SK-N-SH (cell line): Measurements from ENCODE around the gene ZNF593OS. TPM values are rescaled to one million over a fixed set of nuclear protein-coding genes. Genes with fewer than 3 reads are reported as not detected.

ENCODE experiments used
- CTCF ChIA-PET: fragments of 300-600, 350-600 bp; formaldehyde crosslinking; extraction: SDS; loops from one replicate; lab custom pipeline; 2021; lab: Yijun Ruan, JAX
- POLR2A ChIA-PET: fragments of 350-600 bp; sonication (Branson Sonifier 250); formaldehyde crosslinking; extraction: SDS; loops from one replicate; lab custom pipeline; 2020; ENCODE audit warnings: antibody characterized with exemption, inconsistent platforms; lab: Yijun Ruan, JAX
- DNase-seq: peaks from one replicate; pipeline ENCODE4 v3.0.0; 2012
- H2AFZ ChIP-seq: fragments of 200-600 bp; sonication (generic); 2 replicates; pipeline ENCODE4 v1.8.1; 2016; ENCODE audit warnings: antibody characterized with exemption, mild to moderate bottlenecking, low read depth
- H3F3A ChIP-seq: fragments of 200-600 bp; sonication (generic); replicated peaks from 2 replicates; pipeline ENCODE3; 2016; ENCODE audit warnings: antibody characterized with exemption, mild to moderate bottlenecking; ENCODE audit not compliant: insufficient read depth
- H3K27ac ChIP-seq, 2 experiments: fragments of 200-500 bp in 1 of 2; fragments of 200-600 bp in 1 of 2; sonication (Bioruptor generic) in 1 of 2; sonication (generic), shearing (Covaris generic) in 1 of 2; 2 replicates each; pipeline versions ENCODE4 v1.5.1 to v1.6.1; 2014 to 2016; ENCODE audit warnings: low read depth in 2 of 2, inconsistent platforms in 1 of 2, low read length in 1 of 2, mild to moderate bottlenecking in 1 of 2, mixed read lengths in 1 of 2
- H3K27me3 ChIP-seq: fragments of 200-600 bp; sonication (generic), shearing (Covaris generic); 2 replicates; pipeline ENCODE4 v1.6.1; 2016; ENCODE audit warnings: mixed run types; ENCODE audit not compliant: insufficient read depth
- H3K36me3 ChIP-seq, 2 experiments: fragments of 200-500 bp in 1 of 2; fragments of 200-600 bp in 1 of 2; sonication (Bioruptor generic) in 1 of 2; sonication (generic) in 1 of 2; replicated peaks in 1 of 2; 2 replicates each; pipeline versions ENCODE3 to v1.5.1; 2014 to 2016; ENCODE audit warnings: low read length in 1 of 2, mild to moderate bottlenecking in 1 of 2; ENCODE audit not compliant: insufficient read depth in 2 of 2, control insufficient read depth in 1 of 2
- H3K4me1 ChIP-seq, 2 experiments: fragments of 200-500 bp in 1 of 2; fragments of 200-600 bp in 1 of 2; sonication (Bioruptor generic) in 1 of 2; sonication (generic), shearing (Covaris generic) in 1 of 2; 2 replicates each; pipeline versions ENCODE4 v1.5.1 to v1.6.1; 2014 to 2016; ENCODE audit warnings: low read depth in 1 of 2, low read length in 1 of 2, mixed run types in 1 of 2; ENCODE audit not compliant: insufficient read depth in 2 of 2, control insufficient read depth in 1 of 2
- H3K4me2 ChIP-seq: fragments of 200-600 bp; sonication (generic), shearing (Covaris generic); 2 replicates; pipeline ENCODE4 v1.6.1; 2017; ENCODE audit warnings: mixed run types
- H3K4me3 ChIP-seq, 2 experiments: fragments of 200-500 bp in 1 of 2; fragments of 200-600 bp in 1 of 2; sonication (Bioruptor generic) in 1 of 2; sonication (generic), shearing (Covaris generic) in 1 of 2; 2 replicates each; pipeline versions ENCODE4 v1.5.1 to v1.8.1; 2014 to 2016; ENCODE audit warnings: low read depth in 2 of 2, inconsistent platforms in 1 of 2, low read length in 1 of 2, mild to moderate bottlenecking in 1 of 2, mixed read lengths in 1 of 2, moderate library complexity in 1 of 2
- H3K79me2 ChIP-seq: fragments of 200-600 bp; sonication (generic); 2 replicates; pipeline ENCODE4 v1.8.1; 2017; ENCODE audit warnings: mild to moderate bottlenecking; ENCODE audit not compliant: insufficient read depth
- H3K9ac ChIP-seq: fragments of 200-600 bp; sonication (generic); 2 replicates; pipeline ENCODE4 v1.6.1; 2017; ENCODE audit warnings: mixed run types
- H3K9me2 ChIP-seq: fragments of 200-600 bp; sonication (generic); 2 replicates; pipeline ENCODE4 v1.6.1; 2017; ENCODE audit warnings: mixed run types
- H3K9me3 ChIP-seq: fragments of 200-600 bp; sonication (generic); 2 replicates; pipeline ENCODE4 v1.6.1; 2017; ENCODE audit warnings: mixed run types, mild to moderate bottlenecking, moderate library complexity
- H4K20me1 ChIP-seq: fragments of 200-600 bp; sonication (generic); 2 replicates; pipeline ENCODE4 v1.6.1; 2017; ENCODE audit warnings: mild to moderate bottlenecking, mixed run types; ENCODE audit not compliant: insufficient read depth
- CHD2 ChIP-seq: fragments of 150-350 bp; IDR thresholded peaks from 2 replicates; pipeline ENCODE4 v1.6.1; 2018; ENCODE audit warnings: low read length; ENCODE audit not compliant: partially characterized antibody
- ELF1 ChIP-seq: IDR thresholded peaks from 2 replicates; pipeline ENCODE4 v1.4.0; 2012
- EP300 ChIP-seq, 2 experiments: IDR thresholded peaks; 2 replicates each; pipeline versions ENCODE4 v1.4.0 to v1.6.1; 2012; ENCODE audit warnings: borderline replicate concordance in 1 of 2, low read depth in 1 of 2, low read length in 1 of 2
- FOXJ3 ChIP-seq: sonication (generic); formaldehyde crosslinking; IDR thresholded peaks from 2 replicates; pipeline ENCODE4 v1.5.1; 2020; ENCODE audit warnings: mild to moderate bottlenecking, missing genetic modification reagents
- FOXM1 ChIP-seq: IDR thresholded peaks from 2 replicates; pipeline ENCODE4 v1.4.0; 2012; ENCODE audit warnings: low read depth, mild to moderate bottlenecking
- GABPA ChIP-seq: IDR thresholded peaks from 2 replicates; pipeline ENCODE4 v1.4.0; 2012; ENCODE audit warnings: low read depth, mild to moderate bottlenecking
- GATA2 ChIP-seq: sonication (generic); formaldehyde crosslinking; IDR thresholded peaks from 2 replicates; pipeline ENCODE4 v1.5.0; 2020; ENCODE audit warnings: mild to moderate bottlenecking, missing genetic modification reagents
- MXI1 ChIP-seq: IDR thresholded peaks from 2 replicates; pipeline ENCODE4 v1.6.1; 2012; ENCODE audit warnings: mild to moderate bottlenecking, low read depth, low read length, improper control_type of control experiment
- NFIC ChIP-seq: IDR thresholded peaks from 2 replicates; pipeline ENCODE4 v1.4.0; 2012; ENCODE audit warnings: borderline replicate concordance
- NRF1 ChIP-seq: IDR thresholded peaks from 2 replicates; pipeline ENCODE4 v1.6.1; 2012; ENCODE audit warnings: low read depth, mild to moderate bottlenecking, low read length
- PBX3 ChIP-seq: IDR thresholded peaks from 2 replicates; pipeline ENCODE4; 2012
- POLR2AphosphoS5 ChIP-seq: IDR thresholded peaks from 2 replicates; pipeline ENCODE4 v1.6.1; 2012; ENCODE audit warnings: low read depth, low read length
- RAD21 ChIP-seq: IDR thresholded peaks from 2 replicates; pipeline ENCODE4 v1.6.1; 2012; ENCODE audit warnings: mild to moderate bottlenecking, low read length
- RCOR1 ChIP-seq: fragments of 150-350 bp; IDR thresholded peaks from 2 replicates; pipeline ENCODE4 v1.6.1; 2017; ENCODE audit warnings: antibody characterized with exemption, low read length
- RFX5 ChIP-seq: IDR thresholded peaks from 2 replicates; pipeline ENCODE4 v1.6.1; 2012; ENCODE audit warnings: mild to moderate bottlenecking, improper control_type of control experiment, low read length
- SMC3 ChIP-seq: IDR thresholded peaks from 2 replicates; pipeline ENCODE4 v1.6.1; 2012; ENCODE audit warnings: low read depth, low read length, improper control_type of control experiment
- TAF1 ChIP-seq: IDR thresholded peaks from 2 replicates; pipeline ENCODE4 v1.6.1; 2012; ENCODE audit warnings: low read depth, mild to moderate bottlenecking, low read length, moderate library complexity, borderline replicate concordance
- TCF12 ChIP-seq: IDR thresholded peaks from 2 replicates; pipeline ENCODE4 v1.4.0; 2012
- TEAD4 ChIP-seq: IDR thresholded peaks from 2 replicates; pipeline ENCODE4 v1.4.0; 2012; ENCODE audit warnings: mild to moderate bottlenecking, borderline replicate concordance; ENCODE audit not compliant: insufficient read depth
- USF2 ChIP-seq: fragments of 150-350 bp; IDR thresholded peaks from 2 replicates; pipeline ENCODE4 v1.6.1; 2017; ENCODE audit warnings: antibody characterized with exemption, low read length, low read depth, borderline replicate concordance
- ZBTB33 ChIP-seq: IDR thresholded peaks from 2 replicates; pipeline ENCODE4 v1.4.0; 2012; ENCODE audit warnings: low read depth, borderline replicate concordance
- WGBS: methylation state at CpG from one replicate; pipeline ENCODE4 v1.1.6; 2017; ENCODE audit warnings: low lambda C conversion rate; 5-methylcytosine and 5-hydroxymethylcytosine counted together
- polyA plus RNA-seq, 3 experiments: library from polyadenylated mRNA; depleted of rRNA; stranded (reverse); fragments of >200 nt; gene quantifications; 2 replicates each; pipeline ENCODE4 v1.2.3, GENCODE V29; 2012
- TF ChIP-seq, protein P1 (sequence below): IDR thresholded peaks from 2 replicates; pipeline ENCODE4 v1.6.1; 2012; ENCODE audit warnings: mild to moderate bottlenecking, low read depth, low read length, moderate library complexity
- TF ChIP-seq, protein P2 (sequence below): IDR thresholded peaks from 2 replicates; pipeline ENCODE4 v1.4.0; 2012; ENCODE audit warnings: low read depth, borderline replicate concordance

The ZNF593OS gene
- polyA plus RNA-seq, 1 of the 3 experiments (the other 2 are of a cell fraction) = not detected

DNA sequence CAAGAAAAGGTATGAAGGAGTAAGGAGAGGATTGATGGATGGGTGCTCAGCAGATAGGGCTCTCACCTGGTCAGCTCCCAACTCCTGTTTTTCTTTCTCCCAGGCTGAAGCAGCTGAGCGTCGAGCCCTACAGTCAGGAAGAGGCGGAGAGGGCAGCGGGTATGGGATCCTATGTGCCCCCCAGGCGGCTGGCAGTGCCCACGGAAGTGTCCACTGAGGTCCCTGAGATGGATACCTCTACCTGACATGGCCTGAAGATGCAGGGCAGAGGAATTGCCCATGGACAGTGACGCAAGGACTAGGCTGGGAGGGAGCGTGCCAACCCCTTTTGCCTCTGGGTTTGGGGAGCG, 1.2 kb downstream of the ZNF593OS start (continued):
- TF ChIP-seq EP300 (IDR thresholded peaks at IDR 0.05; ENCODE audit: borderline replicate concordance in 1 of 2, low read depth in 1 of 2, low read length in 1 of 2) = no peak

- H3K27me3 ChIP-seq = no peaks in the 10 kb centered on the region
- peaks cover 0 to 18% of the 10 kb centered on the region in 2 experiments; a peak in 2 of 4 replicates for H3K4me1 ChIP-seq
- no peaks in the 10 kb centered on the region for H4K20me1 ChIP-seq
- peaks cover 17% of the 10 kb centered on the region; the same call in 1 of the 2 replicates for H3K79me2 ChIP-seq
- H3K9ac ChIP-seq = peak within 1 kb of the TSS; percentile 92
- H3K9me2 ChIP-seq = no peaks in the 10 kb centered on the region
- peaks cover 12% of the 10 kb centered on the region for H3F3A ChIP-seq
- CTCF ChIA-PET = interaction anchor here (0.6 to 2.7 kb wide), 41 partner anchors 9 to 195 kb away, joined by 3 to 28 read pairs (median 4); partner anchors contain the start of genes CEP85, EXTL1 and PAFAH2
- H3K4me3 ChIP-seq = peak within 1 kb of the TSS; percentile 85 to 98
- WGBS = 18% methylated on average over 10 of the region's 76 CpGs
- peak; percentile 99 for DNase-seq
- peak within 1 kb of the TSS; percentile 86 for H2AFZ ChIP-seq
- H3K36me3 ChIP-seq = peaks cover 0 to 2% of the 10 kb centered on the region in 2 experiments
- H3K4me2 ChIP-seq = peak within 1 kb of the TSS; percentile 95
- no peaks in the 10 kb centered on the region for H3K9me3 ChIP-seq
- peak within 1 kb of the TSS; percentile 48 to 54; a peak in 3 of 4 replicates for H3K27ac ChIP-seq
- POLR2A ChIA-PET = interaction anchor here (1.1 to 1.6 kb wide), 2 partner anchors 58 to 64 kb away, joined by 3 read pairs; partner anchors contain the start of genes CEP85 and PDIK1L
- no peak for TF ChIP-seq NRF1
- no peak for TF ChIP-seq USF2
- peak; percentile 83 for TF ChIP-seq POLR2AphosphoS5
- TF ChIP-seq GABPA = peak; percentile 77
- TF ChIP-seq RCOR1 = no peak
- TF ChIP-seq SMC3 = peak; percentile 72
- no peak for TF ChIP-seq TEAD4
- peak; percentile 99 for TF ChIP-seq MXI1
- no peak for TF ChIP-seq ZBTB33
- TF ChIP-seq, protein P1, sequence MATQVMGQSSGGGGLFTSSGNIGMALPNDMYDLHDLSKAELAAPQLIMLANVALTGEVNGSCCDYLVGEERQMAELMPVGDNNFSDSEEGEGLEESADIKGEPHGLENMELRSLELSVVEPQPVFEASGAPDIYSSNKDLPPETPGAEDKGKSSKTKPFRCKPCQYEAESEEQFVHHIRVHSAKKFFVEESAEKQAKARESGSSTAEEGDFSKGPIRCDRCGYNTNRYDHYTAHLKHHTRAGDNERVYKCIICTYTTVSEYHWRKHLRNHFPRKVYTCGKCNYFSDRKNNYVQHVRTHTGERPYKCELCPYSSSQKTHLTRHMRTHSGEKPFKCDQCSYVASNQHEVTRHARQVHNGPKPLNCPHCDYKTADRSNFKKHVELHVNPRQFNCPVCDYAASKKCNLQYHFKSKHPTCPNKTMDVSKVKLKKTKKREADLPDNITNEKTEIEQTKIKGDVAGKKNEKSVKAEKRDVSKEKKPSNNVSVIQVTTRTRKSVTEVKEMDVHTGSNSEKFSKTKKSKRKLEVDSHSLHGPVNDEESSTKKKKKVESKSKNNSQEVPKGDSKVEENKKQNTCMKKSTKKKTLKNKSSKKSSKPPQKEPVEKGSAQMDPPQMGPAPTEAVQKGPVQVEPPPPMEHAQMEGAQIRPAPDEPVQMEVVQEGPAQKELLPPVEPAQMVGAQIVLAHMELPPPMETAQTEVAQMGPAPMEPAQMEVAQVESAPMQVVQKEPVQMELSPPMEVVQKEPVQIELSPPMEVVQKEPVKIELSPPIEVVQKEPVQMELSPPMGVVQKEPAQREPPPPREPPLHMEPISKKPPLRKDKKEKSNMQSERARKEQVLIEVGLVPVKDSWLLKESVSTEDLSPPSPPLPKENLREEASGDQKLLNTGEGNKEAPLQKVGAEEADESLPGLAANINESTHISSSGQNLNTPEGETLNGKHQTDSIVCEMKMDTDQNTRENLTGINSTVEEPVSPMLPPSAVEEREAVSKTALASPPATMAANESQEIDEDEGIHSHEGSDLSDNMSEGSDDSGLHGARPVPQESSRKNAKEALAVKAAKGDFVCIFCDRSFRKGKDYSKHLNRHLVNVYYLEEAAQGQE = no peak
- TF ChIP-seq, protein P2, sequence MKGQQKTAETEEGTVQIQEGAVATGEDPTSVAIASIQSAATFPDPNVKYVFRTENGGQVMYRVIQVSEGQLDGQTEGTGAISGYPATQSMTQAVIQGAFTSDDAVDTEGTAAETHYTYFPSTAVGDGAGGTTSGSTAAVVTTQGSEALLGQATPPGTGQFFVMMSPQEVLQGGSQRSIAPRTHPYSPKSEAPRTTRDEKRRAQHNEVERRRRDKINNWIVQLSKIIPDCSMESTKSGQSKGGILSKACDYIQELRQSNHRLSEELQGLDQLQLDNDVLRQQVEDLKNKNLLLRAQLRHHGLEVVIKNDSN = 0 out of 2 replicates have a peak, but pooled peaks have one; percentile 43
- TF ChIP-seq RFX5 = 0 out of 2 replicates have a peak, but pooled peaks have one; percentile 54
- TF ChIP-seq FOXM1 = no peak
- TF ChIP-seq PBX3 = no peak
- no peak for TF ChIP-seq NFIC
- no peak for TF ChIP-seq TCF12
- peak; percentile 60; the same call in 1 of the 2 replicates for TF ChIP-seq TAF1
- peak; percentile 47; the same call in 1 of the 2 replicates for TF ChIP-seq RAD21
- TF ChIP-seq GATA2 (CRISPR knock-in tag) = no peak
- TF ChIP-seq ELF1 = peak; percentile 82
- peak; percentile 60 for TF ChIP-seq CHD2
- no peak for TF ChIP-seq FOXJ3 (CRISPR knock-in tag)
Observed at GRCh38 chr1:26169669-26170471, 1.8 kb downstream of the ZNF593OS start, which contains the start of gene ZNF593. ZNF593 (plus strand) TSS chr1:26169908; CDS start chr1:26169984, 76 bp downstream.
